GM18526 (cell line): ENCODE results near the gene SLCO2B1.

Experiments
- POLR2A ChIP-seq: IDR thresholded peaks from 3 replicates; pipeline ENCODE4 v1.6.1; 2011; ENCODE audit not compliant: insufficient read length; ENCODE audit errors: extremely low read depth

Gene SLCO2B1

DNA sequence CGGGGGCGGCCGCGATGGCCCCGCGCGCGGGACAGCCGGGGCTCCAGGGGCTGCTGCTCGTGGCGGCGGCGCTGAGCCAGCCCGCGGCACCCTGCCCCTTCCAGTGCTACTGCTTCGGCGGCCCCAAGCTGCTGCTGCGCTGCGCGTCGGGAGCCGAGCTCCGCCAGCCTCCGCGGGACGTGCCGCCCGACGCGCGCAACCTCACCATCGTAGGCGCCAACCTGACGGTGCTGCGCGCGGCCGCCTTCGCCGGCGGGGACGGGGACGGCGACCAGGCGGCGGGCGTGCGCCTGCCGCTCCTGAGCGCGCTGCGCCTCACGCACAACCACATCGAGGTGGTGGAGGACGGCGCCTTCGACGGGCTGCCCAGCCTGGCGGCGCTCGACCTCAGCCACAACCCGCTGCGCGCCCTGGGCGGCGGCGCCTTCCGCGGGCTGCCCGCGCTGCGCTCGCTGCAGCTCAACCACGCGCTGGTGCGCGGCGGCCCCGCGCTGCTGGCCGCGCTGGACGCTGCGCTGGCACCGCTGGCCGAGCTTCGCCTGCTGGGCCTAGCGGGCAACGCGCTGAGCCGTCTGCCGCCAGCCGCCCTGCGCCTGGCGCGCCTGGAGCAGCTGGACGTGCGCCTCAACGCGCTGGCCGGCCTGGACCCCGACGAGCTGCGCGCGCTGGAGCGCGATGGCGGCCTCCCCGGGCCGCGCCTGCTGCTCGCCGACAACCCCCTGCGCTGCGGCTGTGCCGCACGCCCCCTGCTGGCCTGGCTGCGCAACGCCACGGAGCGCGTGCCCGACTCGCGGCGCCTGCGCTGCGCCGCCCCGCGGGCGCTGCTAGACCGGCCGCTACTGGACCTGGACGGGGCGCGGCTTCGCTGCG lies 90.4 kb downstream of the SLCO2B1 start:
- no peak for TF ChIP-seq POLR2A

DNA sequence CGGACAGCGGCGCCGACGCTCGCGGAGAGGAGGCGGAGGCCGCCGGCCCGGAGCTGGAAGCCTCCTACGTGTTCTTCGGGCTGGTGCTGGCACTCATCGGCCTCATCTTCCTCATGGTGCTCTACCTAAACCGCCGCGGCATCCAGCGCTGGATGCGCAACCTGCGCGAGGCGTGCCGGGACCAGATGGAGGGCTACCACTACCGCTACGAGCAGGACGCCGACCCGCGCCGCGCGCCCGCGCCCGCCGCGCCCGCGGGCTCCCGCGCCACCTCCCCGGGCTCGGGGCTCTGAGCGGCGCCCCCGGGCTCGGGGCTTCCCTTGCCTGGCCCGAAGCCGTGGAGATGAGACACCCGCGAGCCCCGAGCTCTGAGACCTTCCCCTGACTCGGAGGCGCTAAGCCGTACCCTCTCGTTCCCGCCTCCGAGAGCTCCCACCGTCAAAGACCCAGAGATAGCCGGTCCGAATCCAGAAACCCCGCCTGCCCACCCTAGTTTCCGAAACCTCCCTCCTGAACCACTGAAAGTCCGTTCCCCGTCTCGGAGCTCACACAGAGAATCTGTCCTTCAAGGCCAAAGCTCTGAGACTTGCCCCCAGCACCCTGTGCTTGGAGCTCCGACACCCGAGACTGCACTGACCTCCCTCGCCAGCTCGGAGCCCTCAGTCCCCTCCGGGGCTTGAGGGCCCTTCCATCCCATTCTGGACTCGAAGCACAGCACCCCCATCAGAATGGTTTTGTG lies 91.2 kb downstream of the SLCO2B1 start:
- TF ChIP-seq POLR2A = no peak

DNA sequence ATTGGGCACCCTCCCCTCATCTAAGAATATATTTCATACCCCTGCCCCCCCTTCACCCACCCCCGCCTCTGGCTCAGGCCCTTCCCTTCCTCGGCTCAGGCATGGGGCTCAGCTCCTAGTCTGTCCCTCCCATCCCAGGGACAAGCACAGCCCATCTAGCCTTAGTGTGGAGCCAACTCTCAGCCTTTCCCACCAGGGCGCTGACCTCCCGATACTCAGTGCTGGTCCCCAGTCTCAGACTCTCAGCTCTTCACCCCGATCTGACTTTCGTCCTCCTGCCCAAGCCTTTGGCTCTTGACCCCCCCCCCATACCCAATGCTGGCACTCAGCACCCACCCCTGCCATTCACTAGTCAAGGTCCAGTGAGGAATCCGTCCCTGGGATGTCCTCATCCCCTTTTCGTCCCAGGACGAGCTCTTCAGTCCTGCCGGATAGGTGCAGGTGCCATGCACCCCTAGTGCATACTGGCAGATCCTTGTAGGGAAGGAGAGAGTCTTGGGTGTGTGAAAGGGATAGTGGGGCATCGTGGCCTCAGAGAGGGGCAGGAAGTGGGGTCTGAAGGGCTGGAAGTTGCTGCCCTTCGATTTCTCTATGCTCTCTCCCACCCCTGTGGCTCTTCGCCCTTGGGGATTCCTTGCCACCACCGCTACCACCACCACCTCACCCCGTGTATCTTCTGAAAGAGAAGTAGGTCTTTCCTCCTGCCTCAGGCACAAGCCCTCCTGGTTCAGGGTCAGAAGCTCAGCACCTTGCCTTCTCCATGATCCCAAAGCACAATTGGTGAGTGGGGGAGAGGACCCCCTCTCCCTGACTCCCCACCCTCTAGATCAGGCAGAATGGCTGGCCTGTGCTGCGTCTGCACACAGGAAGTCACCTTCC lies 92.1 kb downstream of the SLCO2B1 start:
- no peak for TF ChIP-seq POLR2A

DNA sequence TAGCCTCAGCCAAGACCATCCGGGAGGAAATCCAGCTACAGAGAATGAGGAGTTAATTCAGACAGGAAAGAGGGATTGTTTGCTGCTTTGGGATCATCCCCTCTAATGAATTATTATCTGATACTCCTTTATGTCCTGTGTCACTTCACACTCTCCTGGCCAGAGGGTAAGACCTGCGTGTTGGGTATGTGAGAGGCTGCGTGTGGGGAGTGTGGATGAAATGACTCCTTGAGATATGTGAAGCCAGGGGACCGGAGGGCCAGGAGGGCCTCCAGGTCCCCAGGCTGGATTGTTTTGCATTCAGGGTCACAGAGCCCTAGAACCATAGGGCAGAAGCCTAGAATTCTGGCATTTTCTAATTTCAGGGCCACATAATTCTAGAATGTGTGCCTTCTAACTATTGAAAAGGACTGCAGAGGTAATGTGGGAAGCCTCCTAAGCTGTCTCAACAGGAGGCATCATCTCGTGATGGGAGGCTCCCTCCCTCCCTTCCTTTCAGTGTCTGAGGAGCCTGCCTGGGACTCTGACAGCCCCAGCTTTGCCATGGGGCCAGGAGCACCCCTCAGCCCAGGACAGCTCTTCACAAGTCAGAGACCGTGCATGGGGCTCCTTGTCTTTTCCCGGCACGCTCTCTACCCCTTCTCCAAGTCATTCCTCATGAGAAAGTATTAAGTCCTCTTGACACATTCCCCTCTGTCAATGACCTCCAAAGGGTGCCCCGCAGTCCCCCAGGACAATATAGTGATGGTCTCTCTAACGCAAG lies 93.3 kb downstream of the SLCO2B1 start:
- TF ChIP-seq POLR2A = no peak

DNA sequence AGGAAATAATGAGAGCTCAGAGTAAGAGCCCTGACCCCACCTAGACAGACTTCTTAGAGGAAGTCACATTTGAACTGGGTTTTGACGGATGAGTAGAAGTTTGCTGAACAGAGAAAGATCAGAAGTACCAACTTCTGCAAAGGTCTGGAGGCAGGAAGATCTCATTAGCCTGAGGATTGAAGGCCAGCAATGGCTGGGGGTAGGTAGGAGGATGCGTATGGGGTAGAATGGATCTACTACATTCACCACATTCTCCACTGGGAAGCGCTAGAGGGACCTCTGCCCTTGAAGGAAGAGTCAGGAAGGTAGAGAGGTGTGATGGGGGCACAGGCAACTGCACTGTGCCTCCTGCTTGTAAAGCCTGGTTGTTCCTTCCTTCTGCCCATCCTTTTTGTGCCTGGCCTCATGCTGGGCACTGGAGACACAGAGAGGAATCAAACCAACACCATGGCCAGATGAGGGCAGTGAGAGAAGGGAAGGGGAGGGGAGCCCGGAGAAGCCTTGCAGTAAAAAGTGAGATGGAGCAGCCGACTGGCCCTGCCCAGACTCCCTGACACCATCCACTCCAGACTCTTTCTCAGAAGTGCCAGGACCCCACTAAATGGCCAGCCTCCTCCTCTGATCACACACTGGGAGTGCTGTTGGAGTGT lies 94.6 kb downstream of the SLCO2B1 start:
- no peak for TF ChIP-seq POLR2A

DNA sequence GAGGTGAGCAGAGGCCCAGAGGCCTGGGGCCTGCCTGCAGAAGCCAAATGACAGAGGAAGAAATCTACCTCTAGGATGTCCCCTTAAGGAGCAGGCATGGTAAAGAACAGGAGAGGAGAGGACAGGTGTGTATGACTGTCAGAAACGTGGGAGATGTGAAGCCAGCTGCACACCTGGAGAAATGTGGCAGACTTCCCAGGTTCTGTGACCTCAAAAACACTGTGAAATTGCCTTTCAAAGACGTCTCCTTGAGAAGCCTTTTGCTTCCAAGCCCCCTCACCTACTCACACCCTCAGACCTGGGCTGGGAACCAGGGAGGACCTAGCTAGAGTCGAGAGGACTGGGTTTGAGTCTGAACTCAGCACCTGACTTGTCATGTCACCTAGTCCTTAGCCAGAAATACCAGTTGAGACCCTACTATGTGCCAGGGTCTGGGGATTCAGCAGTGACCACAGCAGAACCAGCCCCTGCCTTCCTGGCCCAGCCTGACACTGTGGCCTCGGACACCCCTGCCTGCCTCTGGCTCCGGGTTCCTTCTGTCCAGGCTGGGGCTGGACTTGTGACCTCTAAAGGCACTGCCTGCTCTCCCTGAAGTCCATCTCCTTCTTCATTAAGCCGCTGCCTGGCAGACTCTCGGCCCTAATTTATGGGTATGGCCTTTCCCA lies 95.2 kb downstream of the SLCO2B1 start:
- no peak for TF ChIP-seq POLR2A

DNA sequence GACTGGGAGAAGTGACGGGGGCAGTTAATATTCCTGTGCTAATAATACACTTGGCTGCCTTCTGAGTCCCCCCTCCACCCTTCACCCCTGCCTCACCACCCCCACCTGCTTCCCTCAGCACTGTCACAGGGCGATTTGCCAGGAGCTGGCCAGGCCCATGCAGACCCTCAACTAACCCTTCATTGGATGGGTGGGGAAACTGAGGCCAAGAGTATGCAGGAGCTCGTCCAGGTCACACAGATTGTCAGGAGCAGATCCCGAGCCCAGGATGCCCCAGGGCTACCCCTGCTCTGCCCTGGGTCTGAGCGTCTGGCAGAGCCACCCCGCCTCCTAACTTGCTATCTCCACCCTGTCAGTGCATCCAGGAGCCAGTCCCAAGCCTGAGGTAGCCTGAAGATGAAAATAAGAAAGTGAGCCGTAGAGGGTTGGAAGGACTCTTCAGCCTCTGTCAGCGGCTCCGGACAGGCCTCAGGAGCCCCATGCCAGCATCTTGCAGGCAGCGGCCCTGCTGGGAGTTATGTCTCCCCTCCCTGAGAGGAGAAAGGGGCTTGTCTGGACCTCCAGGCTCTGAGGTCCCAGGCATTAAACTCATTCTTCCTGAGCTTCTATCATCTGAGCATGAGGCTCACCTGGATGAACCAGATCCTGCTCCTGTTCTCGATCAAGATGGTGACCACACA lies 95.9 kb downstream of the SLCO2B1 start:
- no peak for TF ChIP-seq POLR2A

DNA sequence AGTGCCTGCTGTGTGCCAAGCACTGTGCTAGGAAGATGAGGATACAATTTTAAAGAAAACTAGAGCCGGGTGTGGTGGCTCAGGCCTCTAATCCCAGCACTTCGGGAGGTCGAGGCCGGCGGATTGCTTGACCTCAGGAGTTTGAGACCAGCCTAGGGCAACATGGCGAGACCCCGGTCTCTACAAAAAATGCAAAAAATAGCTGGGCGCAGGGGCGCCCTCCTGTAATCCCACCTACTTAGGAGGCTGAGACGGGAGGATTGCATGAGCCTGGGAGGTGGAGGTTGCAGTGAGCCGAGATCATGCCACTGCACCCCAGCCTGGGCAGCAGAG lies 98.0 kb downstream of the SLCO2B1 start:
- TF ChIP-seq POLR2A = no peak

DNA sequence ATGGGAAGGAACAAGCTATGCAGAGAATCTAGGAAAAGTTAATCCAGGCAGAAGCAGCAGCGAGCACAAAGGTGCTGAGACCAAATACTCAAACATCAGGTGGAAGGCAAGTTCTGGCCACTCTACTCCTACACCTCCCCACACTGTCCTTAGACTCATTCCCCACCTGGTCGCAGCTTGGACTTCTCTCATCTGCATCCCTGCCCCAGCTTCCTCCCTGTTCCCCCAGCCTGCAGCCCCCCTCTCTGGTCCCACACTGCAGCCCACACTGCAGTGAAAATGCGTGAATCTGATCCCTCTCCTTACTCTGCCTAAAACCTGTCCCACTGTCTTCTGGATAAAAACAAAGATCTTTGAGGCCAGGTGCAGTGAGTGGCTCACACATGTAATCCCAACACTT lies 98.8 kb downstream of the SLCO2B1 start:
- no peak for TF ChIP-seq POLR2A

DNA sequence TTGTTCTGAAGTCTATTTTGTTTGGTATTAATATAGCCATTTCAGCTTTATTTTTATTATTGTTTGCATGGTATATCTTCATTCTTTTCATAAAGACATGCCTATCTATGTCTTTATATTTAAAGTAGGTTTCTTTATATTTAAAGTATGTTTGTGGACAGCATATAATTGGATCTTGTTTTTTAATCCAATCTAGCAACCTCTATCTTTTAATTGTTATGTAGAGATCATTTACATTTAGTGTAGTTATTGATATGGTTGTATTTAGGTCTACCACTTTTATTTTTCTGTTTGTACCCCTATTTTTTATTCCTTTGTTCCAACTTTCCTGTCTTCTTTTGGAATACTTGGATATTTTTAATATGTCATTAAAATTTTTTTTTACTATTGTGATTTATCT lies 103.4 kb downstream of the SLCO2B1 start:
- no peak for TF ChIP-seq POLR2A
